ENCODE results near the gene FXYD6.

GRCh38 chr11:117862753-117863152, 13.7 kb downstream of the FXYD6 start:
- TF ChIP-seq CTCF (conservative IDR thresholded peaks at IDR 0.05; ENCODE audit: low read length), result no peak
- TF ChIP-seq EZH2phosphoT487 (IDR thresholded peaks at IDR 0.05; ENCODE audit: borderline replicate concordance, low read depth, low read length), result no peak

Measured in OCI-LY7 (cell line).